GM12801 (cell line): Measurements from ENCODE around the gene SLC22A5.

Experiments used
- CTCF ChIP-seq: IDR thresholded peaks from one replicate; pipeline ENCODE4 v1.5.1; 2011; ENCODE audit warnings: control low read depth; ENCODE audit not compliant: insufficient read length; ENCODE audit errors: extremely low read depth

Gene SLC22A5

GRCh38 chr5:132369007-132369473 is 470 bp upstream of the SLC22A5 start:
- no peak for TF ChIP-seq CTCF

GRCh38 chr5:132370181-132370970 is 866 bp downstream of the SLC22A5 start:
- no peak for TF ChIP-seq CTCF

GRCh38 chr5:132370971-132371602 is 1.6 kb downstream of the SLC22A5 start:
- TF ChIP-seq CTCF: no peak

- no peak for TF ChIP-seq CTCF
Observed at GRCh38 chr5:132371603-132371994, 2.1 kb downstream of the SLC22A5 start.

- no peak for TF ChIP-seq CTCF
Observed at GRCh38 chr5:132372127-132372526, 2.6 kb downstream of the SLC22A5 start.

GRCh38 chr5:132372542-132372941 is 3.0 kb downstream of the SLC22A5 start:
- no peak for TF ChIP-seq CTCF

- no peak for TF ChIP-seq CTCF
Observed at GRCh38 chr5:132375957-132376356, 6.4 kb downstream of the SLC22A5 start.
